HEK293 (cell line): ENCODE results near the gene PAEP.

ENCODE experiments used
- CTCF ChIP-seq: fragments of 450-650 bp; formaldehyde crosslinking; IDR thresholded peaks from 2 replicates; pipeline ENCODE4 v1.5.1; 2016; ENCODE audit warnings: missing biosample characterization, missing genetic modification characterization
- ZNF121 ChIP-seq: fragments of 450-650 bp; formaldehyde crosslinking; IDR thresholded peaks from 2 replicates; pipeline ENCODE4 v1.5.1; 2016; ENCODE audit warnings: missing biosample characterization, missing genetic modification characterization
- ZNF169 ChIP-seq: fragments of 450-650 bp; formaldehyde crosslinking; IDR thresholded peaks from 2 replicates; pipeline ENCODE4 v1.5.1; 2016; ENCODE audit warnings: missing biosample characterization, missing genetic modification characterization
- ZNF174 ChIP-seq: fragments of 450-650 bp; formaldehyde crosslinking; IDR thresholded peaks from 2 replicates; pipeline ENCODE4 v1.5.0; 2017; ENCODE audit warnings: missing biosample characterization, mild to moderate bottlenecking, missing genetic modification characterization
- ZNF449 ChIP-seq: fragments of 450-650 bp; formaldehyde crosslinking; IDR thresholded peaks from 2 replicates; pipeline ENCODE4 v1.5.1; 2017; ENCODE audit warnings: missing biosample characterization, mild to moderate bottlenecking, missing genetic modification characterization, moderate library complexity
- ZNF670 ChIP-seq: fragments of 450-650 bp; formaldehyde crosslinking; IDR thresholded peaks from 2 replicates; pipeline ENCODE4 v1.5.1; 2016; ENCODE audit warnings: missing biosample characterization, missing genetic modification characterization, low read depth
- ZNF777 ChIP-seq: fragments of 450-650 bp; formaldehyde crosslinking; IDR thresholded peaks from 2 replicates; pipeline ENCODE4 v1.5.1; 2017; ENCODE audit warnings: missing biosample characterization, missing genetic modification characterization, borderline replicate concordance
- ZNF843 ChIP-seq: fragments of 450-650 bp; formaldehyde crosslinking; IDR thresholded peaks from 2 replicates; pipeline ENCODE4 v1.5.1; 2016; ENCODE audit warnings: missing biosample characterization, missing genetic modification characterization

- TF ChIP-seq ZNF670 (no peak), ZNF843 (tag by site-specific recombination) (no peak), CTCF (tag by site-specific recombination) (no peak), ZNF174 (tag by site-specific recombination) (no peak), ZNF169 (tag by site-specific recombination) (no peak), ZNF121 (tag by site-specific recombination) (no peak), ZNF449 (tag by site-specific recombination) (no peak), ZNF777 (tag by site-specific recombination) (no peak)
Observed at GRCh38 chr9:135531096-135531495, 30.5 kb upstream of the PAEP start.
